ENCODE measurements around the gene CYP27C1.

GRCh38 chr2:127220102-127220767, at the start of gene CYP27C1:
- TF ChIP-seq POLR2A (IDR thresholded peaks at IDR 0.05) (no peak), POLR2AphosphoS5 (IDR thresholded peaks at IDR 0.05) (no peak), CTCF (IDR thresholded peaks at IDR 0.05) (no peak)
